Spleen (tissue), 7 donors: ENCODE measurements around the gene SETSIP.

Source experiments
- CTCF ChIP-seq, 11 experiments: fragments of 200-600 bp in 7 of 11; fragments of 450-650 bp in 4 of 11; sonication (generic) in 4 of 11; IDR thresholded peaks in 8 of 11; conservative IDR thresholded peaks in 3 of 11; 1 replicate in 7 of 11; 2 replicates in 4 of 11; pipeline versions ENCODE4 v1.4.0 to v1.8.0; 2016 to 2021; ENCODE audit warnings: antibody characterized with exemption in 11 of 11, inconsistent platforms in 4 of 11, mild to moderate bottlenecking in 1 of 11
- POLR2A ChIP-seq, 3 donors: fragments of 450-650 bp; IDR thresholded peaks; one replicate each; pipeline ENCODE4 v1.5.1; 2017; ENCODE audit warnings: antibody characterized with exemption in 3 of 3, mild to moderate bottlenecking in 1 of 3
- donor health status: DM: no; HTN: no; CAD: no; lungs with moderate emphysema.
- donor health status: DM: no; HTN: no; CAD: no.
- donor health status: DM: no; HTN: no; CAD: no.

- TF ChIP-seq CTCF (IDR thresholded peaks at IDR 0.05 in 8 of 11, conservative IDR thresholded peaks at IDR 0.05 in 3 of 11): no peak
- no peak for TF ChIP-seq POLR2A (IDR thresholded peaks at IDR 0.05)
Measured at GRCh38 chr1:92076363-92076762, 1.2 kb upstream of the SETSIP start.
